ENCODE results near the gene CEP72.

CEP72 gene

DNA sequence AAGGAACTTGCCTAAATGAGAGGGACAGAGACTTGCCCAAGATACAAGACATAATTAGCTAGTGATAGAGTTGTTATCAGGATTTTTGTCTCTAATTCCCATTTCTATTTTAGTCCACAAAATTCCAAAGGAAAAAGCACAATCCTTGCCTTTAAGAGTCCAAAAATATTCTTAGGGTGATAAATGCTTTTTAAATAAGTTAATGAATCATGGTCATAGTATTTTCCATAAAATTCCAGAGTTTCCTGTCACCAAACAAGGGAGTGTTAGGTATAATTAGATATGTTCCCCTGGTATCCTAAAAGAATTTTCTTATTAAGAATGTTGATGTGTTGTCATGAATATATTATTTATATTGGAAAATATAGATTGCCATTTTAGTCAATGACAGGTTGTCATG lies 21.8 kb upstream of the CEP72 start:
- TF ChIP-seq, protein P1, sequence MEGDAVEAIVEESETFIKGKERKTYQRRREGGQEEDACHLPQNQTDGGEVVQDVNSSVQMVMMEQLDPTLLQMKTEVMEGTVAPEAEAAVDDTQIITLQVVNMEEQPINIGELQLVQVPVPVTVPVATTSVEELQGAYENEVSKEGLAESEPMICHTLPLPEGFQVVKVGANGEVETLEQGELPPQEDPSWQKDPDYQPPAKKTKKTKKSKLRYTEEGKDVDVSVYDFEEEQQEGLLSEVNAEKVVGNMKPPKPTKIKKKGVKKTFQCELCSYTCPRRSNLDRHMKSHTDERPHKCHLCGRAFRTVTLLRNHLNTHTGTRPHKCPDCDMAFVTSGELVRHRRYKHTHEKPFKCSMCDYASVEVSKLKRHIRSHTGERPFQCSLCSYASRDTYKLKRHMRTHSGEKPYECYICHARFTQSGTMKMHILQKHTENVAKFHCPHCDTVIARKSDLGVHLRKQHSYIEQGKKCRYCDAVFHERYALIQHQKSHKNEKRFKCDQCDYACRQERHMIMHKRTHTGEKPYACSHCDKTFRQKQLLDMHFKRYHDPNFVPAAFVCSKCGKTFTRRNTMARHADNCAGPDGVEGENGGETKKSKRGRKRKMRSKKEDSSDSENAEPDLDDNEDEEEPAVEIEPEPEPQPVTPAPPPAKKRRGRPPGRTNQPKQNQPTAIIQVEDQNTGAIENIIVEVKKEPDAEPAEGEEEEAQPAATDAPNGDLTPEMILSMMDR (IDR thresholded peaks at IDR 0.05; ENCODE audit: insufficient read depth, missing control alignments): no peak
- FAIRE-seq (no peak), DNase-seq (ENCODE audit: insufficient read length, low spot score) (no peak)

DNA sequence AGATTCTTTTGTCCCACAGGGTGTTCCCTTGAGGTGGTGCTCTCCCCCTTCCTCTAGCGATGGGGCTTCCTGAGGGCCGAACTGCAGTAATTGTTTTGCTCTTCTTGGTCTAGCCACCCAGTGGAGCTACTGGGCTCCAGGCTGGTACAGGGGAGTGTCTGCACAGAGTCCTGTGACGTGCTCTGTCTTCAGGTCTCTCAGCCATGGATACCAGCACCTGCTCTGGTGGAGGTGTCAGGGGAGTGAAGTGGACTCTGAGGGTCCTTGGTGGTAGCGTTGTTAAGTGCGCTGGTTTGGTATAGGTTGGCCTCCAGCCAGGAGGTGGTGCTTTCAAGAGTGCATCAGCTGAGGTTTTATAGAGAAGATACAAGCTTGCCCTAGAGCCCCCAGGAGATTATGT lies 20.4 kb upstream of the CEP72 start:
- TF ChIP-seq, protein P1 (IDR thresholded peaks at IDR 0.05; ENCODE audit: insufficient read depth, missing control alignments): no peak
- FAIRE-seq: no peak

DNA sequence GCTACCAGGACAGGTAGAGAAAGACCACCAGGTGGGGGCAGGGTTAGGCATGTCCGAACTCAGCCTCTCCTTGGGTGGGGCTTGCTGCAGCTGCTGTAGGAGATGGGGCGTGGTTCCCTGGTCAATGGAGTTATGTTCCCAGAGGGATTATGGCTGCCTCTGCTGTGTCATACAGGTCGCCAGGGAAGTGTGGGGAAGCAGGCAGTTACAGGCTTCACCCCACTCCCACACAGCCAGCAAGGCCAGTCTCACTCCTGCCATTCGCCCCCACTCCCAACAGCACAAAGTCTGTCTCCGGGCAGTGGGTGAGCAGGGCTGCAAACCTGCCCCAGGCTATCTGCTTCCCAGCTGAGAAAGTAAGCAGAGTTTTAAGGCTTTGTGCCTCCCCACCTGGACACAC lies 20.0 kb upstream of the CEP72 start:
- FAIRE-seq (no peak), DNase-seq (ENCODE audit: insufficient read length, low spot score) (no peak)
- TF ChIP-seq, protein P1 (IDR thresholded peaks at IDR 0.05; ENCODE audit: insufficient read depth, missing control alignments): no peak

More for the DNA sequence above, 20.4 kb upstream of the CEP72 start:
- DNase-seq (ENCODE audit: insufficient read length, low spot score): no peak

DNA sequence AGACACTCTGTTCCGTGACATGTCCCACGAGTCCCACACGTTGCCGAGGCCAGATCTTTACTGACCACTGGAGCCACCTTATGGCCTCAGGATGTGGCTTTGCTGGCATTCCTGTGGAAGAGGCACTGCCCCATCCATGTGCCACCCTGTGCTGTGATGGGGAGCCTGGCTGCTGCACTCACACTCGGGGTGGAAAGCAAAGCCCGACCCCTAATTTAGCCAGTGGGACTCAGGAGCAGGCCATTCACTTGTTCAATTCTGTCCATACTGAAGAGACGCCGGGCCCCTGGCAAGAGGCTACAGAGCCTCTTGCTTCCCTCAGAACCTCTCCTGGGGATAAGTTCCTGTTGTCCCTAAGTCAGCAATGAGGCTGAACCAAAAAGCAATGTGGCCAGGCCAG lies 18.6 kb upstream of the CEP72 start:
- DNase-seq (ENCODE audit: insufficient read length, low spot score): no peak
- TF ChIP-seq, protein P1 (IDR thresholded peaks at IDR 0.05; ENCODE audit: insufficient read depth, missing control alignments): no peak
- no peak for FAIRE-seq

DNA sequence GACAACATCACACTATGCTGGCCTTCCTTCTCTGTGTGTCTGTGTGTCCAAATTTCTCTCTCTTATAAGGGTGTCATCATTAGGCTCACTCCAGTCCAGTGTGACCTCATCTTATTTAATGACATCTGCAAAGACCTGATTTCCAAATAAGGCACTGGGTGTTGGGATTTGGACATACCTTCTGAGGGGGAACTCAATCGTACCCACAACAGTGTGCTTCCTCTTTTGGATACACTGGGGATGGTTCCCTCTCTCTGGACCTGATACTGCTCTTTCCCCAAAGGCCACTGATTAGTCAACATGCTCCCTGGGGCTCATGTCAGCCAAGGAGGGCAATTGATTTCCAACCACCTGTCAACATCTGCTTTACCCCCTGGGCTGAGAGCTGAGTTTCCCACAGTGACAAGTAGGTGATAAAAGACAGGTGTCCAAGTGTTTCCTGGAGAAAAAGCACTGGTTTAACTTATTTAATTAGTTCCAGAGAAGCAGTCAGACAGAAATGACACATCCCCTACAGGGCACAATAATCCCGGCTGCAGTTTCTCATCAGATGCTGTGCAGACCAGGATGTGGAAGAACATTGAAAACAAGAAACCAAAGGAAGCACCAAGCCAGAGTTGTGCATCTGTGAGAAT lies 17.8 kb upstream of the CEP72 start:
- FAIRE-seq (no peak), DNase-seq (ENCODE audit: insufficient read length, low spot score) (no peak)
- TF ChIP-seq, protein P1 (IDR thresholded peaks at IDR 0.05; ENCODE audit: insufficient read depth, missing control alignments): no peak

DNA sequence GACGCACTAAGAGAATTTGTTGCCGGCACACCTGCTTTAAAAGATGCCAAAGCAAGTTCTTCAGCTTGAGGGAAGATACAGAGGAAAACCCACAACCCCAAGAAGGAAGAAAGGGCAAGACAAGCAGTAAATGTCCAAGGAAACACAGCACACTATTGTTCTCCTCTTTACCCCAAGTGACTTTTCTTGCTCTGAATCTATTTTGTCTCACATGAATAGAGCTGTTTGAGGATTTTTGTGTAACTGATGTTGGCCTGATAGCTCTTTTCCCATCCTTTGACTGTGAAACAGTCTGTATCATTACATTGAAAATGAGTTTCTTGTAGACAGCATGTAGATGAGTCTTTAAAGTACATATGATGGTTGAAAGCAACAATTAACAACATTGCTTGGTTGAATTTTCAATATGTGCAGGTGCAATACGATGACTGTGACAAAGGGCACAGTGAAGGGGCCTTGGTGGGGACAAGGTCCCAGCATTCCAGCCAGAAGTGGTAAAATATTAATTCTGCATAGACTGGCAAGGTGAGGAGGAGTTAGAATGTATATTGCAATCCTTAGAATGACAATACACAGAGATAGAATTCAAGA lies 16.8 kb upstream of the CEP72 start:
- no peak for FAIRE-seq
- no peak for DNase-seq (ENCODE audit: insufficient read length, low spot score)
- TF ChIP-seq, protein P1 (IDR thresholded peaks at IDR 0.05; ENCODE audit: insufficient read depth, missing control alignments): no peak

DNA sequence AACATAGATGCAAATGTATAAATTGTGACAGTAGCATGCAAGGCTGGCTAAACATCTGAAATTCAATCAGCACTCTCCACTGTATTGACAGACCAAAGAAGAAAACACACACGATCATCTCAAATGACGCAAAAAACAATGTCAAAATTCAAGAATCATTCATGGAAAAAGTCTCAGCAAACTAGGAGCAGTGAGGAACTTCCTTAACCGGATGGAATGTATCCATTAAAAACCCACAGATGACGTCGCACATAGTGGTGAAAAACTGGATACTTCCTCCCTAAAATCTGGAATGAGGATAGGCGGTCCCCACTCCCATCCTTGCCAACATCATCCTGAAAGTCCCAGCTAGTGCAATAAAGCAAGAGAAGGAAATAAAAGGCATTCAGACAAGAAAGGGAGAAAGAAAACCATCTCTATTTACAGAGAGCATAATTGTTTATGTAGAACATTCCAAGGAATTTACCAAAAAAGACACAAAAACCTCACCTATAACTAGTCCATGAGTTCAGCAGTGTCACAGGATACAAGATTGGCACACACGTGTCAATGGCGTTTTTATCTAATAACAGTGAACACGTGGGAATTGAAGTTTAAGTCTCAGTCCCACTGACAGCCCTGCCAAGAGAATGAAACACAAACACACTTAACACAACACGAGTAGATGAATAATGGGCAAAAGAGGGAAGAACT lies 14.1 kb upstream of the CEP72 start:
- TF ChIP-seq, protein P1 (IDR thresholded peaks at IDR 0.05; ENCODE audit: insufficient read depth, missing control alignments): no peak
- FAIRE-seq (no peak), DNase-seq (ENCODE audit: insufficient read length, low spot score) (no peak)

Measured in D721Med (cell line).